Suprapubic skin (tissue), 3 donors: ENCODE measurements around the gene EDN3.

Experiments used
- CTCF ChIP-seq, 2 donors: fragments of 200-600 bp in 1 of 2; fragments of 450-650 bp in 1 of 2; sonication (generic) in 1 of 2; IDR thresholded peaks; one replicate each; pipeline ENCODE4 v1.5.1; 2016 to 2019; ENCODE audit warnings: antibody characterized with exemption in 2 of 2, mild to moderate bottlenecking in 1 of 2, moderate library complexity in 1 of 2
- POLR2AphosphoS5 ChIP-seq, 3 donors: sonication (generic); formaldehyde crosslinking; IDR thresholded peaks; one replicate each; pipeline ENCODE4 v1.6.1; 2017; ENCODE audit warnings: antibody characterized with exemption in 3 of 3

- TF ChIP-seq POLR2AphosphoS5 (IDR thresholded peaks at IDR 0.05) (peak in 1 of 3 donors; percentile 20), CTCF (IDR thresholded peaks at IDR 0.05) (no peak)
Measured at GRCh38 chr20:59299945-59300332, 472 bp upstream of the EDN3 start.
